ENCODE measurements around the gene ADCY5.

The ADCY5 gene

DNA sequence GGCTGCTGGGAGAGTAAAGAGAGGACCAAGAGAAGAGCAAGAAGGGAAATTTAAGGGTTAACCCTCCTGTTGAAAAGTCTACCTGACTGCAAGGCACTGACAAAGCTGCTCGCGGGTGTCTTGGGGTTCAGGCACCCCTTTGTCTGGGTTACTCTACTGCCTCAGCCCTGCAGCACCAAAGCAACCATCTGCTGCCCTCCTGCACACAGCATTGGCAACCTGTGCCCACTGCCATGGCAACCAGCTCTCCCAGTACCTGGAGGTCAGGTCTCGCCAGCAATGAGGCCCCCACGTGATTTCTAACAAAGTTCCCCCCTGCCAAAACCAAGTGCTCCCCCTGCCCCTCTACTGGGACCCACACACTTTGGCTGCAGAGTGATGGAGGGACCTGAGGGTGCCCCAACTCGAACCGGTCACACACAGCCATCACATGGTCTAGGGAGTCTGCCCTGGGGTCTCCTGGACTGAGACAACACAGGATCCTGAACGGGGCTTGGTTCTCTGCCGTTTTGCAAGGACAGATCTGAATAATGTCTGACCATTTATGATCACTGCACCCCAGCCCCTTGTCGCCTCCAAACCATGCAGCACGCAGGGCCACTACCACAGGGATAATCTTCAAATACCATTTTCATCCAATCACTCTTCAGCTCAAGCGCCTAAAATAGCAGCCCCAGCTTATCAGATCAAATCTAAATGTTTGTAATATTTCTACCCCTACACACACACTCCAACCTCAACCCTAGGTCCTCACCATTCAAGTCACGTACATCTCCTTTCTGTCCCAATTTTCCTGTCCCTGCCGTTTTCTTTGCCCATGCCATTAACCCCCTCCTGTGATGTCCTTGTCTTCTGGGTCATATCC lies 50.7 kb downstream of the ADCY5 start:
- DNase-seq = no peak
- H3K4me1 ChIP-seq (ENCODE audit: control insufficient read depth, insufficient read depth, low read length, poor library complexity, severe bottlenecking) = no peaks in the 10 kb centered on the region
- no peak overlapping the region for H3K4me3 ChIP-seq (ENCODE audit: insufficient read depth, low read depth, low read length, poor library complexity, severe bottlenecking)
- no peak overlapping the region for H3K27ac ChIP-seq (ENCODE audit: insufficient read depth, low read length, poor library complexity, severe bottlenecking)
- H3K27me3 ChIP-seq (replicated peaks; ENCODE audit: control insufficient read depth, insufficient read depth, low read length, poor library complexity, severe bottlenecking) = no peaks in the 10 kb centered on the region
- no peaks in the 10 kb centered on the region for H3K9me3 ChIP-seq (ENCODE audit: control insufficient read depth, low read length)
- H3K36me3 ChIP-seq (ENCODE audit: control insufficient read depth, insufficient read depth, low read length) = no peaks in the 10 kb centered on the region

DNA sequence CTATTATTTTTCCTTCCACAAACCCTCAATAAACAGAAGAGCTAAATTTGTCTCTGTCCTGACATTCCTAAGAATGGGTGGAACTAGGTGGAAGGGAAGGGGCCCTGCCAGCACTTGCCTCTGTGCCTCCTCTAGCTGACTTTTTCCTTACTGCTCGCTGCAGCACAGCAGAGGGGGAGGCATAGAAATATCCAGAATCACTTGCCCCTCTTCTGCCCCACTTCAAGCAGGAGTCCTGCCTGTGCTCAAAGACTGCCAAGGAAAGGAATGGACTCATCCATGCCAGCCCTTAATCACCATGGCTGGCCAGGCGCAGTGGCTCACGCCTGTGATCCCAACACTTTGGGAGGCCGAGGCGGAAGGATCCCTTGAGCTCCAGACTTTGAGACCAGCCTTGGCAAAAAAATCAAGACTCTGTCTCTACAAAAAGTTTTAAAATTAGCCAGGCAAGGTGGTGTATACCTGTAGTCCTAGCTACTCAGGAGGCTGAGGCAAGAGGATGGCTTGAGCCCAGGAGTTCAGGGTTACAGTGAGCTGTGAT lies 51.8 kb downstream of the ADCY5 start:
- H3K4me3 ChIP-seq (ENCODE audit: insufficient read depth, low read depth, low read length, poor library complexity, severe bottlenecking) = no peak overlapping the region
- H3K9me3 ChIP-seq (ENCODE audit: control insufficient read depth, low read length) = no peaks in the 10 kb centered on the region
- no peak for DNase-seq
- no peaks in the 10 kb centered on the region for H3K27me3 ChIP-seq (replicated peaks; ENCODE audit: control insufficient read depth, insufficient read depth, low read length, poor library complexity, severe bottlenecking)
- no peaks in the 10 kb centered on the region for H3K4me1 ChIP-seq (ENCODE audit: control insufficient read depth, insufficient read depth, low read length, poor library complexity, severe bottlenecking)
- H3K27ac ChIP-seq (ENCODE audit: insufficient read depth, low read length, poor library complexity, severe bottlenecking) = no peak overlapping the region
- no peaks in the 10 kb centered on the region for H3K36me3 ChIP-seq (ENCODE audit: control insufficient read depth, insufficient read depth, low read length)

DNA sequence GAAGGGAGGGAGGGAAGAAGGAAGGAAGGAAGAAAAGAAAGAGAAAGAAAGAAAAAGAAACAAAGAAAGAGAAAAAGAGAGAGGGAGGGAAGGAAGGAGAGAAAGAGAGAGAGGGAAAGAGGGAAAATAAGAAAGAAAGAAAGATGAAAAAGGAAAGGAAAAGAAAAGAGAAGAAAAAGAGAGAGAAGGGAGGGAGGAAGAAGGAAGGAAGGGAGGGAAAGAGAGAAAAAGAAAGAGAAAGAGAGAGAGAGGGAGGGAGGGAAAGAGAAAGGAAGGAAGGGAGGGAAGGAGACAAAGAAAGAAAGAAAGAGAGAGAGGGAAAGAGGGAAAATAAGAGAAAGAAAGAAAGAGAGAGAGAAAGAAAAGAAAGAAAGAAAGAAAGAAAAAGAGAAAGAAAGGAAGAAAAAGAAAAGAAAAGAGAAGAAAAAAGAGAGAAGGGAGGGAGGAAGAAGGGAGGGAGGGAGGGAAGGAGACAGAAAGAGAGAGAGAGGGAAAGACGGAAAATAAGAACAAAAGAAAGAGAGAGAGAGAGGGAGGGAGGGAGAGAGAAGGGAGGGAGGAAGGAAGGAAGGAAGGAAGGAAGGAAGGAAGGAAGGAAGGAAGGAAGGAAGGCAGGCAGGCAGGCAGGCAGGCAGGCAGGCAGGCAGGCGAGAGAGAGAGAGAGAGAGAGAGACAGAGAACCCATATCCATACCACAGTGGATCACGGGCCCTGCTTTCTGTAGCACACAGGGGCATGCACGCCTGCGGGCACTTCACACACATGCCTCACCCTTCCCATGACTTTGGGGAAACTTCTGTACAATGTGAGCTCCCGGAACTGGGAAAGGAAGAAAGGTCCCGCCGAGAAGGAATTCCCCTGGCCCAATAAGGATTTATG lies 52.5 kb downstream of the ADCY5 start:
- no peak overlapping the region for H3K27ac ChIP-seq (ENCODE audit: insufficient read depth, low read length, poor library complexity, severe bottlenecking)
- no peak for DNase-seq
- no peak overlapping the region for H3K4me3 ChIP-seq (ENCODE audit: insufficient read depth, low read depth, low read length, poor library complexity, severe bottlenecking)
- no peaks in the 10 kb centered on the region for H3K9me3 ChIP-seq (ENCODE audit: control insufficient read depth, low read length)
- H3K27me3 ChIP-seq (replicated peaks; ENCODE audit: control insufficient read depth, insufficient read depth, low read length, poor library complexity, severe bottlenecking) = no peaks in the 10 kb centered on the region
- H3K4me1 ChIP-seq (ENCODE audit: control insufficient read depth, insufficient read depth, low read length, poor library complexity, severe bottlenecking) = no peaks in the 10 kb centered on the region
- no peaks in the 10 kb centered on the region for H3K36me3 ChIP-seq (ENCODE audit: control insufficient read depth, insufficient read depth, low read length)

DNA sequence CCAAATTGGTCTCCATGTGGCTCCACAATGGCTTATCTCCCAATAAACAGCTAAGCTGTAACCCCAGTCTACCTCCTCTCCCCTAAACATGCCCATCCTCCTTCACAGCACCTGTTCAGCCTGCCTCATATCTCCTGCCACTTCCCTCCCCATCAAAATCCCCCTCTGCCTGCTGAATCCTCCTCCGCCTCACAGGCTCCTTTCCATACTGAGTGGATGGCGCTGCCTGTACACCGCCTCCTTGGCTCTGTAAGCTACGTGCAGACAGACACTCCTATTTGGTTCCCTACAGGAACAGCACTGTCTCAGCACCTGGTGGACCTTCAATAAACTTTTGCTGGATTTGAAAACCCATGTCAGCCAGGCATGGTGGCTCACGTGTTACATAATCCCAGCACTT lies 53.7 kb downstream of the ADCY5 start:
- no peaks in the 10 kb centered on the region for H3K27me3 ChIP-seq (replicated peaks; ENCODE audit: control insufficient read depth, insufficient read depth, low read length, poor library complexity, severe bottlenecking)
- H3K9me3 ChIP-seq (ENCODE audit: control insufficient read depth, low read length) = no peaks in the 10 kb centered on the region
- no peaks in the 10 kb centered on the region for H3K36me3 ChIP-seq (ENCODE audit: control insufficient read depth, insufficient read depth, low read length)
- H3K4me1 ChIP-seq (ENCODE audit: control insufficient read depth, insufficient read depth, low read length, poor library complexity, severe bottlenecking) = no peaks in the 10 kb centered on the region
- DNase-seq = no peak
- H3K27ac ChIP-seq (ENCODE audit: insufficient read depth, low read length, poor library complexity, severe bottlenecking) = no peak overlapping the region
- no peak overlapping the region for H3K4me3 ChIP-seq (ENCODE audit: insufficient read depth, low read depth, low read length, poor library complexity, severe bottlenecking)

GRCh38 chr3:123394391-123395020 lies 54.4 kb downstream of the ADCY5 start:
- Histone ChIP-seq H3K36me3 (ENCODE audit: control insufficient read depth, insufficient read depth, low read length) (no peaks in the 10 kb centered on the region), H3K4me1 (ENCODE audit: control insufficient read depth, insufficient read depth, low read length, poor library complexity, severe bottlenecking) (no peaks in the 10 kb centered on the region), H3K27me3 (replicated peaks; ENCODE audit: control insufficient read depth, insufficient read depth, low read length, poor library complexity, severe bottlenecking) (no peaks in the 10 kb centered on the region), H3K9me3 (ENCODE audit: control insufficient read depth, low read length) (no peaks in the 10 kb centered on the region), H3K4me3 (ENCODE audit: insufficient read depth, low read depth, low read length, poor library complexity, severe bottlenecking) (no peak overlapping the region), H3K27ac (ENCODE audit: insufficient read depth, low read length, poor library complexity, severe bottlenecking) (no peak overlapping the region)
- DNase-seq = no peak

DNA sequence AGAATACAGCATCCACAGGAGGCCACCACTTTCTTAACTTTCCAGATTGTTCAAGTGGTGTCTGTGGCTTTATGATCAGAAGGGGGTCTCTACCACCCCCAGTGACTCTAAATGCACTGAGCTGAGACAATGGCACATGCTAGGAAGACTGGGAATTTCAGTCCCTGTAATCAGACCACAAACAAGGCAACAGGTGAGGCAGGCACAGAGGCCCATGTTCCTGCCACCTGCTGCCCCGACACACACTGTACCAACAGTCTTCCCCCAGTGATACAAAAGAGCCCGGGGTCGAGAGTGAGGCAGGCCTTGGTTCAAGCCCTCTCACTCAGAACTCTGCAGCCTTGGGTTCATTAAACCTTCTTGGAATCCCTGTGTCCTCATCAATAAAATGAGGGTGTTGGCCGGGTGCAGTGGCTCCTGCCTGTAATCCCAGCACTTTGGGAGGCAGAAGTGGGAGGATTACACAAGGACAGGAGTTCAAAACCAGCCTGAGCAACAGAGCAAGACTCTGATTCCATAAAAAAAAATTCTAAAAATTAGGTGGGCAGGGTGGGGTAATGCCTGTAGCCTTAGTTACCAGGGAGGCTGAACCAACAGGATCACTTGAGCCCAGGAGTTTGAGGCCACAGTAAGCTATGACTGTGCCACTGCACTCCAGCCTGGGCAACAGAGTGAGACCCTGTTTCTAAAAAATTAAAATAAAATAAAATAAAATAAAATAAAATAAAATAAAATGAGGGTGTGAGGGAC lies 55.8 kb downstream of the ADCY5 start:
- Histone ChIP-seq H3K9me3 (ENCODE audit: control insufficient read depth, low read length) (no peaks in the 10 kb centered on the region), H3K4me3 (ENCODE audit: insufficient read depth, low read depth, low read length, poor library complexity, severe bottlenecking) (no peak overlapping the region), H3K27ac (ENCODE audit: insufficient read depth, low read length, poor library complexity, severe bottlenecking) (no peak overlapping the region), H3K36me3 (ENCODE audit: control insufficient read depth, insufficient read depth, low read length) (no peaks in the 10 kb centered on the region), H3K27me3 (replicated peaks; ENCODE audit: control insufficient read depth, insufficient read depth, low read length, poor library complexity, severe bottlenecking) (no peaks in the 10 kb centered on the region), H3K4me1 (ENCODE audit: control insufficient read depth, insufficient read depth, low read length, poor library complexity, severe bottlenecking) (no peaks in the 10 kb centered on the region)
- DNase-seq = no peak

DNA sequence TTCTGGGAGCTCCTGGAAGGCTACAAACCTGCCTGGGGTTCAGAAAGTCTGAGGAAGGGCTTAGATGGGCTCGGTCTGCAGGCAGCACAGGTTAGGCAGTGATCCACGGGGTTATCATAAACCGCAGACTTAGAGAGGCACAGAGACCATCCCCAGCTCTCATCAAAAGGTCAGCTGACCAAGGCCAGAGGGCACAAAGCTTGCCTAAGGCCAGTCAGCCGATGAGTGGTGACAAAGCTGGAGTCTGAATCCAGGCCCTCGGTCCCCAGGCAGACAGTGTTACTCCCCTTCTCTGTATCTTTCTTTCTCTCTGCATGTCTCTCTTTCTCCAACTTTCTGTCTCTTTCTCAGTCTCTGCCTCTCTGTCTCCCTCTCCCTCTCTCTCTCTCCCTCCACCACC lies 56.5 kb downstream of the ADCY5 start:
- Histone ChIP-seq H3K27ac (ENCODE audit: insufficient read depth, low read length, poor library complexity, severe bottlenecking) (no peak overlapping the region), H3K4me1 (ENCODE audit: control insufficient read depth, insufficient read depth, low read length, poor library complexity, severe bottlenecking) (no peaks in the 10 kb centered on the region), H3K27me3 (replicated peaks; ENCODE audit: control insufficient read depth, insufficient read depth, low read length, poor library complexity, severe bottlenecking) (no peaks in the 10 kb centered on the region), H3K4me3 (ENCODE audit: insufficient read depth, low read depth, low read length, poor library complexity, severe bottlenecking) (no peak overlapping the region), H3K36me3 (ENCODE audit: control insufficient read depth, insufficient read depth, low read length) (no peaks in the 10 kb centered on the region), H3K9me3 (ENCODE audit: control insufficient read depth, low read length) (no peaks in the 10 kb centered on the region)
- no peak for DNase-seq

DNA sequence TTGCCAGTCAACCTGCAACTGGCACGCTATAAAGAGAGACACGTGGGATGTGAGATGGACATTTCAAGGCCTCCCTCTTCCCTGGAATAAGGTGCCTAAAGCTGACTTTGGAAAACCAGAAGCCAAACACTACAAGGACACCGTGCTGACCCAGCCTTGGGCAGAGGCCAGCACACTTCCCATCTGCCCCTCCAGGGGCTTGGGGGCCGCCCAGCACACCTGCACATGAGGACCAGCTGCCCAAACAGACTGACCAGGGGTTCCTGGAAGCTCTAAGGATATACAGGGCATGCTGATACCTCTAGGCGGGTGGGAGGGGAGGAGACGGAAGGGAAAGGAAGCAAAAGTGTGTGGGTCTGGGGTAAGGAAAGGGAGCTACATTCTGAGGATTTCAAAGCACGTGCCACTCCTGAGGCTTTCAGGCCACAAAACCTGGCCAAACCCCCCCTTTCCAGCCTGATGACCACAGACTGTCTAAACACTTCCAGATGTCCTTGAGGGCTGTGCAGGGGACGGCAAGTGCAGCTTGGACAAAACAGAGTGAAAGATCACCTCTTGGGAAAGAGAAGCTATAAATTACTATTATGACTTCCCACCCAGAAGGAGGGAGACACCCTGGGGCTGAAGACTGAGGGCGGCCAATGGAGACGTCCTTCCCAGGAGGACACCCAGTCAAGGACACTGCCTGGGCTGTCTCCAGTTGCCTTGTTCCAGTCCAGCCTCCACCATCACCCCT lies 57.9 kb downstream of the ADCY5 start:
- Histone ChIP-seq H3K4me3 (ENCODE audit: insufficient read depth, low read depth, low read length, poor library complexity, severe bottlenecking) (no peak overlapping the region), H3K9me3 (ENCODE audit: control insufficient read depth, low read length) (no peaks in the 10 kb centered on the region), H3K27ac (ENCODE audit: insufficient read depth, low read length, poor library complexity, severe bottlenecking) (no peak overlapping the region), H3K4me1 (ENCODE audit: control insufficient read depth, insufficient read depth, low read length, poor library complexity, severe bottlenecking) (no peaks in the 10 kb centered on the region), H3K36me3 (ENCODE audit: control insufficient read depth, insufficient read depth, low read length) (no peaks in the 10 kb centered on the region), H3K27me3 (replicated peaks; ENCODE audit: control insufficient read depth, insufficient read depth, low read length, poor library complexity, severe bottlenecking) (no peaks in the 10 kb centered on the region)
- no peak for DNase-seq

DNA sequence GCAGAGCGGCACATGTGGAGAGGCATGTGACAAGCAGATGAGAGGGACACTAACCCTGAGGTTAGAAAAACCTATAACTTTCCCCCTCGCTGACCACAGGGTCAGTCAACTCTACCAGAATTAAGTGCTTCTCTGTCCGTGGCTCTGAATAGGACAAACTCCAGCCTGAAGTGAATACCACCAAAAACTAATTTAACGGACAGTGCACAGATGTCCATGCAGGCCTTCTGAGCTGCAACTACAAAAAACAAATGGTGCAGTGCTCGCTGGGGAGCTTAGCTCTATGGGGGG lies 59.3 kb downstream of the ADCY5 start:
- no peaks in the 10 kb centered on the region for H3K36me3 ChIP-seq (ENCODE audit: control insufficient read depth, insufficient read depth, low read length)
- no peak overlapping the region for H3K27ac ChIP-seq (ENCODE audit: insufficient read depth, low read length, poor library complexity, severe bottlenecking)
- no peak overlapping the region for H3K4me3 ChIP-seq (ENCODE audit: insufficient read depth, low read depth, low read length, poor library complexity, severe bottlenecking)
- H3K4me1 ChIP-seq (ENCODE audit: control insufficient read depth, insufficient read depth, low read length, poor library complexity, severe bottlenecking) = no peaks in the 10 kb centered on the region
- DNase-seq = no peak
- H3K9me3 ChIP-seq (ENCODE audit: control insufficient read depth, low read length) = no peaks in the 10 kb centered on the region
- no peaks in the 10 kb centered on the region for H3K27me3 ChIP-seq (replicated peaks; ENCODE audit: control insufficient read depth, insufficient read depth, low read length, poor library complexity, severe bottlenecking)

All from effector memory CD4-positive, alpha-beta T cell (primary cell).